ENCODE results near the gene KIF5A. TPM values are rescaled to one million over a fixed set of nuclear protein-coding genes. Genes with fewer than 3 reads are reported as not detected.
"Not testable (repeated sequence)": the region's sequence is repeated elsewhere in the genome, so short reads cannot be mapped to it uniquely, and the experiment has no call there.

KIF5A gene
- total and polyA plus RNA-seq, 2 donors (not counting 3 experiments of a cell fraction or from before 2014, with no cell fraction given): 0.07 to 0.35 TPM

- no peaks in the 10 kb centered on the region for H3K9me3 ChIP-seq (replicated peaks; ENCODE audit: control insufficient read depth, insufficient read depth, low read length)
- no peak overlapping the region for H3K4me2 ChIP-seq (ENCODE audit: insufficient read depth, low read length)
- CTCF ChIA-PET: no interaction called here
- no peak overlapping the region for H3K27ac ChIP-seq (ENCODE audit: insufficient read depth, low read depth, low read length)
- no peak overlapping the region for H3K9ac ChIP-seq (replicated peaks; ENCODE audit: extremely low read depth, insufficient read depth, low read length)
- no peak for TF ChIP-seq POLR2AphosphoS5 (IDR thresholded peaks at IDR 0.05; ENCODE audit: insufficient read depth, low read depth, low read length)
- TF ChIP-seq JUN (IDR thresholded peaks at IDR 0.05; ENCODE audit: borderline replicate concordance, insufficient read depth, insufficient read length, low read depth): no peak
- no peak for TF ChIP-seq EZH2 (IDR thresholded peaks at IDR 0.05; ENCODE audit: borderline replicate concordance, low read depth, low read length, severe bottlenecking)
- no peak for TF ChIP-seq FOS (IDR thresholded peaks at IDR 0.05; ENCODE audit: borderline replicate concordance, insufficient read depth, low read length)
- TF ChIP-seq MAX (IDR thresholded peaks at IDR 0.05; ENCODE audit: insufficient read depth, insufficient read length): no peak
- no peak for TF ChIP-seq GATA2 (IDR thresholded peaks at IDR 0.05; ENCODE audit: insufficient read depth, insufficient read length, low read depth, low read length)
- no peak for TF ChIP-seq CTCF (IDR thresholded peaks at IDR 0.05; ENCODE audit: extremely low read depth in 1 of 2, insufficient read depth in 1 of 2, low read depth in 1 of 2, low read length in 2 of 2)
- no peak for TF ChIP-seq POLR2A (IDR thresholded peaks at IDR 0.05; ENCODE audit: low read depth, low read length)
- TF ChIP-seq MYC (IDR thresholded peaks at IDR 0.05; ENCODE audit: low read depth, low read length): no peak
- H3K36me3 ChIP-seq (ENCODE audit: control insufficient read depth in 2 of 2, extremely low read depth in 1 of 2, insufficient read depth in 2 of 2, low read length in 2 of 2): no peaks in the 10 kb centered on the region
- POLR2A ChIA-PET: no interaction called here
- BruUV-seq (replicated peaks): no TSS peak
- no peaks in the 10 kb centered on the region for H3K27me3 ChIP-seq (ENCODE audit: control insufficient read depth in 2 of 2, insufficient read depth in 2 of 2, low read length in 2 of 2)
- DNase-seq (ENCODE audit: low read depth, low spot score) (no peak), FAIRE-seq (no peak)
- H2AFZ ChIP-seq (ENCODE audit: low read depth, low read length): no peak overlapping the region
- H3K9me1 ChIP-seq (replicated peaks; ENCODE audit: control insufficient read depth, extremely low read depth, insufficient read depth, low read length): no peaks in the 10 kb centered on the region
- dilution Hi-C loops (cut with MboI; ENCODE audit: extremely low pct_ligation_motif_present, low sequenced_read_pairs): no loop called here
- intact Hi-C loops (cut with micrococcal nuclease): no loop called here
- no peaks in the 10 kb centered on the region for H3K79me2 ChIP-seq (ENCODE audit: control insufficient read depth, insufficient read depth, low read length)
- no peaks in the 10 kb centered on the region for H4K20me1 ChIP-seq (replicated peaks; ENCODE audit: control insufficient read depth, extremely low read depth, insufficient read depth, low read length)
- H3K4me1 ChIP-seq (ENCODE audit: control insufficient read depth, extremely low read depth, insufficient read depth, low read length): no peaks in the 10 kb centered on the region
- H3K4me3 ChIP-seq (replicated peaks in 1 of 3; ENCODE audit: insufficient read depth in 1 of 3, low read depth in 1 of 3, low read length in 3 of 3): no peak overlapping the region
These were observed 20.0 kb downstream of the KIF5A start for GRCh38 chr12:57569858-57570257.

- FAIRE-seq; H3K27me3 ChIP-seq (ENCODE audit: control insufficient read depth in 2 of 2, insufficient read depth in 2 of 2, low read length in 2 of 2); dilution Hi-C loops (cut with MboI; ENCODE audit: extremely low pct_ligation_motif_present, low sequenced_read_pairs): not testable (repeated sequence)
These were observed 20.6 kb downstream of the KIF5A start for GRCh38 chr12:57570438-57570837.

More at GRCh38 chr12:57570438-57570837, 20.6 kb downstream of the KIF5A start:
- ChIA-PET CTCF (interaction anchor here (1.3 to 3.7 kb wide), 3 partner anchors 8 to 15 kb away, joined by 4 to 33 read pairs (median 5); no protein-coding TSS in a partner anchor), POLR2A (interaction anchor here (0.6 kb wide), 1 partner anchor 13 kb away, joined by 5 read pairs; no protein-coding TSS in a partner anchor)
- H3K9ac ChIP-seq (replicated peaks; ENCODE audit: extremely low read depth, insufficient read depth, low read length); H3K36me3 ChIP-seq (ENCODE audit: control insufficient read depth in 2 of 2, extremely low read depth in 1 of 2, insufficient read depth in 2 of 2, low read length in 2 of 2); DNase-seq (ENCODE audit: low read depth, low spot score); intact Hi-C loops (cut with micrococcal nuclease); H3K9me3 ChIP-seq (replicated peaks; ENCODE audit: control insufficient read depth, insufficient read depth, low read length); H3K4me2 ChIP-seq (ENCODE audit: insufficient read depth, low read length); H3K4me3 ChIP-seq (replicated peaks in 1 of 3; ENCODE audit: insufficient read depth in 1 of 3, low read depth in 1 of 3, low read length in 3 of 3); H3K9me1 ChIP-seq (replicated peaks; ENCODE audit: control insufficient read depth, extremely low read depth, insufficient read depth, low read length); H3K4me1 ChIP-seq (ENCODE audit: control insufficient read depth, extremely low read depth, insufficient read depth, low read length); H3K27ac ChIP-seq (ENCODE audit: insufficient read depth, low read depth, low read length); H4K20me1 ChIP-seq (replicated peaks; ENCODE audit: control insufficient read depth, extremely low read depth, insufficient read depth, low read length); BruUV-seq (replicated peaks); H3K79me2 ChIP-seq (ENCODE audit: control insufficient read depth, insufficient read depth, low read length); H2AFZ ChIP-seq (ENCODE audit: low read depth, low read length): not testable (repeated sequence)

Data from endothelial cell of umbilical vein (primary cell).